Right lobe of liver (tissue), 6 donors: ENCODE results near the gene CACFD1. TPM values are rescaled to one million over a fixed set of nuclear protein-coding genes. Genes with fewer than 3 reads are reported as not detected.

Experiments used
- ATAC-seq, 4 donors: fragments of 200-7000 bp; cut with Tn5 transposase; one replicate each; pipeline ENCODE4 v1.9.1; 2020; ENCODE audit warnings: mild to moderate bottlenecking in 4 of 4, moderate library complexity in 4 of 4
- DNase-seq, 3 donors: peaks; one replicate each; pipeline ENCODE4 v3.0.0-alpha.2; 2020
- H3K27ac ChIP-seq, 3 donors: fragments of 200-600 bp; one replicate each; pipeline ENCODE4 v1.8.0; 2022
- H3K27me3 ChIP-seq, 2 donors: fragments of 200-600 bp; one replicate each; pipeline ENCODE4 v1.8.0; 2022
- H3K36me3 ChIP-seq, 4 donors: fragments of 200-600 bp; sonication (generic) in 1 of 4; one replicate each; pipeline versions ENCODE4 v1.5.1 to v1.8.0; 2017 to 2022; ENCODE audit warnings: control low read depth in 1 of 4
- H3K4me1 ChIP-seq, 4 donors: fragments of 200-600 bp; sonication (generic) in 1 of 4; one replicate each; pipeline versions ENCODE4 v1.5.1 to v1.8.0; 2017 to 2022; ENCODE audit warnings: control low read depth in 1 of 4
- H3K4me3 ChIP-seq, 3 donors: fragments of 200-600 bp; one replicate each; pipeline ENCODE4 v1.8.0; 2022
- H3K9me3 ChIP-seq, 4 donors: fragments of 200-600 bp; sonication (generic) in 1 of 4; one replicate each; pipeline versions ENCODE4 v1.5.1 to v1.8.0; 2017 to 2022; ENCODE audit warnings: control low read depth in 1 of 4
- POLR2A ChIP-seq: fragments of 450-650 bp; IDR thresholded peaks from one replicate; pipeline ENCODE4 v1.6.1; 2017; ENCODE audit warnings: antibody characterized with exemption, mild to moderate bottlenecking
- WGBS: methylation state at CpG from one replicate; pipeline ENCODE4 v1.1.6; 2018; ENCODE audit warnings: low coverage, low lambda C conversion rate; ENCODE audit not compliant: insufficient coverage; ENCODE audit errors: missing lambda C conversion rate; 5-methylcytosine and 5-hydroxymethylcytosine counted together
- intact Hi-C, 2 donors: fragments of 100-400 bp; cut with DNase I; formaldehyde crosslinking; loops; one replicate each; pipeline versions ENCODE4 v1.11.2 to v1.14.1; 2022
- total RNA-seq, 6 experiments: library from RNA; depleted of rRNA in 2 of 6; stranded (reverse); fragments of >200 nt in 2 of 6; fragmentation: NEBNext Ultra II Directional in 3 of 6; extraction: Animal tissue kit (Norgen Biotek cat#: 25700) in 3 of 6; gene quantifications; one replicate each; pipeline versions ENCODE4 v1.1.0 to v1.2.4, GENCODE V29; 2016 to 2023
- TF ChIP-seq, protein P1 (sequence below), 4 donors: fragments of 200-600 bp in 3 of 4; fragments of 450-650 bp in 1 of 4; IDR thresholded peaks; one replicate each; pipeline versions ENCODE4 v1.5.1 to v1.8.0; 2016 to 2022; ENCODE audit warnings: antibody characterized with exemption in 4 of 4, mild to moderate bottlenecking in 2 of 4
- donor health status: DM: no; HTN: yes; CAD: no.
- donor health status: DM: no; HTN: no; CAD: no.
- donor health status: DM: no; HTN: no; CAD: no.
- donor health status: DM: no; HTN: yes; CAD: no.
- donor health status: DM: no; HTN: yes; CAD: no.

The CACFD1 gene
- total RNA-seq, 6 experiments from 2014 or later: 23.5 to 39.8 (median 32.9) TPM

- no peak overlapping the region for H3K4me3 ChIP-seq
- no peaks in the 10 kb centered on the region for H3K27me3 ChIP-seq
- H3K4me1 ChIP-seq: peaks cover 0 to 17% (median 7%) of the 10 kb centered on the region in 4 donors
- ATAC-seq (no peak), DNase-seq (no peak)
- H3K36me3 ChIP-seq: no peaks in the 10 kb centered on the region
- intact Hi-C loops: no loop called here
- TF ChIP-seq, protein P1, sequence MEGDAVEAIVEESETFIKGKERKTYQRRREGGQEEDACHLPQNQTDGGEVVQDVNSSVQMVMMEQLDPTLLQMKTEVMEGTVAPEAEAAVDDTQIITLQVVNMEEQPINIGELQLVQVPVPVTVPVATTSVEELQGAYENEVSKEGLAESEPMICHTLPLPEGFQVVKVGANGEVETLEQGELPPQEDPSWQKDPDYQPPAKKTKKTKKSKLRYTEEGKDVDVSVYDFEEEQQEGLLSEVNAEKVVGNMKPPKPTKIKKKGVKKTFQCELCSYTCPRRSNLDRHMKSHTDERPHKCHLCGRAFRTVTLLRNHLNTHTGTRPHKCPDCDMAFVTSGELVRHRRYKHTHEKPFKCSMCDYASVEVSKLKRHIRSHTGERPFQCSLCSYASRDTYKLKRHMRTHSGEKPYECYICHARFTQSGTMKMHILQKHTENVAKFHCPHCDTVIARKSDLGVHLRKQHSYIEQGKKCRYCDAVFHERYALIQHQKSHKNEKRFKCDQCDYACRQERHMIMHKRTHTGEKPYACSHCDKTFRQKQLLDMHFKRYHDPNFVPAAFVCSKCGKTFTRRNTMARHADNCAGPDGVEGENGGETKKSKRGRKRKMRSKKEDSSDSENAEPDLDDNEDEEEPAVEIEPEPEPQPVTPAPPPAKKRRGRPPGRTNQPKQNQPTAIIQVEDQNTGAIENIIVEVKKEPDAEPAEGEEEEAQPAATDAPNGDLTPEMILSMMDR (IDR thresholded peaks at IDR 0.05): no peak
- TF ChIP-seq POLR2A: no peak
- H3K9me3 ChIP-seq: no peaks in the 10 kb centered on the region
- H3K27ac ChIP-seq: no peak overlapping the region
- WGBS: 90% methylated on average over 10 of the region's 19 CpGs
These were observed 52.8 kb downstream of the CACFD1 start for GRCh38 chr9:133512253-133513213.

DNA sequence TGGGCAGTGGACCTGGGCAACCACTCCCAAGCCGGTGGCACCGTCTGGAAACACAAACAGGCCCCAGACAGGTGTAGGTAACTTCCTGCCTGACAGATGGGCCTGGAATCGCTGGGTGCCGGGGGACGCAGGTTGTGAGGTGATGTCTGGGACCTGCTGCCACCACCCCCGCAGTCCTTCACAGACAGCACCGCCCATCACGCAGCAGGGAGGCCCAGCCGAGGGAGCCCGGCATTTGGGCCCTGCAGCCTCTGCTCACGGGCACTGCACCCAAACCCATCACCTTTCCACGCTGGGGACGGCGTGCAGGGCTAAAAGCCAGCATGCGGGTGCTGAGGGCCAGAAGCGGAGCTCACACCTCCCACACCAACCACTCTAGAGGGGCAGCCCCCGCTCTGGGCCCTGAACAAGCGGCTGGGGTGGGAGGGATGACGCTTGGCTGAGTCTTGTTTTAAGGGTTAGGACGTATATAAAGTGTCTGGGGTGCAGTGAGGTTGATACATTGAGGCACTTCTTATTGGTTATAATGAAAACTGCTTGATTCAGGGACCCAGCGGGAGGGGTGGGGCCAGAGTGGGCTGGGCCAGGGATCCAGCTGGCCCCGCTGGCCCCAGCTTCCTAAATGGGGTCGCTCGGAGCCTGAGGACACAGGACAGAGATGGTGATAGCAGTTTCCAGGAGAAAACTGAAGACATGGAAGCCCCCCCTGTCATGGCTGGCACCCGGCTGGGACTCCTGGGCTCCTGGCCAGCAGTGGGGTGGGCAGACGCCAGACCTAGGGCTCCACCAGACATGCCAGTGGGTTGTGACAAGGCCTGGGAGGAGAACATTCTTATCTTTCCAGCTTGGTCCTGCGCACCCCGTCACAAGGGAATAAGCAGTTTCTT lies 53.7 kb downstream of the CACFD1 start:
- Histone ChIP-seq H3K36me3 (no peaks in the 10 kb centered on the region), H3K27ac (no peak overlapping the region), H3K4me1 (peaks cover 0 to 15% (median 5%) of the 10 kb centered on the region in 4 donors), H3K9me3 (no peaks in the 10 kb centered on the region), H3K27me3 (no peaks in the 10 kb centered on the region), H3K4me3 (no peak overlapping the region)
- TF ChIP-seq, protein P1 (IDR thresholded peaks at IDR 0.05): no peak
- TF ChIP-seq POLR2A: no peak
- DNase-seq: no peak
- ATAC-seq: no peak
- 95% methylated on average over 4 of the region's 28 CpGs for WGBS
- intact Hi-C loops: no loop called here

DNA sequence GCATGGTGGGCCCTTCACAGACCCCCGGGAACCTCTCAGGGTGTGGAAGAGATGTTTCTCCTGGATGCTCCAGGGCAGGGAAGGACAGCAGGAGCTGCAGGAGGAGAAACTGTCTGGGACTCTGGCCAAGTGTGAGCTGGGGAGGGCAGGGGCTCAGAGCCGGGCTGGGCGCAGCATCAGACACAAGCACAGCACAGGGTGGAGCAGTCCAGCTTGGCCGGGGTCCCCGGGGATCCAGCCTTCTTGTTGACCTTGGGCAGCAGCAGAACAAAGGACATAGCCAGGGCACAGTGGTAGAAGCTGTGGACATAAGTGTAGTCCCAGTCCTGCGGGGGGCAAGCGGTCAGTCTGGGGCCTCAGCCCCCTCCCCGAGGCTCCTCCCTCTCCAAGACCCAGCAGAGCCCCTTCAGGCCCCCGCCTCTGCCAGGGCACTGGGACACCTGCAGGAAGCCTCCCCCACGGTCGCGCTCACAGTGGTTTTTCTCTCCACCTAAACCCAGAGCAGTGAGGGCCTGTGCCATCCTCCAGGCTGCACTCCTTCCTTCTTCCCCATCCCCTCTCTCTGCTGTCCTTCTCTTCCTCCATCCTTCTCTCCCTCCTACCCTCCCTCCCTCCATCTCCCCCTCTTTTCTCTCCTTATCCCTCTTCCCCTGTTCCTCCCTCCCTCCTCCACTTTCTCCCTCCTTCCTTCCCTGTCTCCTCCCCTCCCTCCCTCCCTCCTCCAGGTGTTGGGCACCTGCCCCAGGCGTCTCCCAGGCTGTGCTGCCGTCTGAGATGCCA lies 54.9 kb downstream of the CACFD1 start:
- intact Hi-C loops: no loop called here
- WGBS: 42% methylated on average over 12 of the region's 14 CpGs
- Histone ChIP-seq H3K27ac (no peak overlapping the region), H3K4me3 (no peak overlapping the region), H3K9me3 (no peaks in the 10 kb centered on the region), H3K27me3 (no peaks in the 10 kb centered on the region), H3K4me1 (peaks cover 0 to 5% (median under 1%) of the 10 kb centered on the region in 4 donors), H3K36me3 (no peaks in the 10 kb centered on the region)
- no peak for ATAC-seq
- TF ChIP-seq POLR2A: no peak
- TF ChIP-seq, protein P1 (IDR thresholded peaks at IDR 0.05): no peak
- DNase-seq: no peak

DNA sequence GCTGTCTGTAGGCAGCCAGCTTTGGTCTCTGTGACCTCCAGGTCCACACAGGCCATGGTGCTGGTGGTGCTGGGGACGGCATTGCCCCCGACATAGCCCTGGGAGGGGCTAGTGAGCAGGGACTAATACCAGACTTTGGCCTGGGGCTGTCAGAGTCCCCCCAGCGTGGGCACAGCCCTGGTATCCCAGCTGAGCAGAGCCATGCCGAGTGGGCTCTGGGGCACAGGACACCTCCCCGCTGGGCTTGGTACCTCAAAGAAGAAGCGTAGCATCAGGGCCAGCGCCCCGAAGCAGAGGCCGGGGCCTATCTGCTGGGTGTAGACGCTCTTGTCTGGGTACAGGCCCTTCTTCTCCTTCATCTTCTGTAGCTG lies 55.4 kb downstream of the CACFD1 start:
- no peaks in the 10 kb centered on the region for H3K9me3 ChIP-seq
- no peaks in the 10 kb centered on the region for H3K27me3 ChIP-seq
- no peak for ATAC-seq
- TF ChIP-seq, protein P1 (IDR thresholded peaks at IDR 0.05): no peak
- no peak for TF ChIP-seq POLR2A
- peaks cover 0 to 7% (median under 1%) of the 10 kb centered on the region in 4 donors for H3K4me1 ChIP-seq
- no peak overlapping the region for H3K4me3 ChIP-seq
- DNase-seq: no peak
- 95% methylated on average over 3 of the region's 10 CpGs for WGBS
- H3K36me3 ChIP-seq: no peaks in the 10 kb centered on the region
- H3K27ac ChIP-seq: no peak overlapping the region
- intact Hi-C loops: no loop called here
